HG03460 (cell line): ENCODE measurements around the gene DDX42.
"Not testable (repeated sequence)": the region's sequence is repeated elsewhere in the genome, so short reads cannot be mapped to it uniquely, and the experiment has no call there.

Source experiments
- ATAC-seq: cut with Tn5 transposase; IDR thresholded peaks from one replicate; pipeline ENCODE4 v1.9.1; 2021; ENCODE audit not compliant: unreplicated experiment

The DDX42 gene

DNA sequence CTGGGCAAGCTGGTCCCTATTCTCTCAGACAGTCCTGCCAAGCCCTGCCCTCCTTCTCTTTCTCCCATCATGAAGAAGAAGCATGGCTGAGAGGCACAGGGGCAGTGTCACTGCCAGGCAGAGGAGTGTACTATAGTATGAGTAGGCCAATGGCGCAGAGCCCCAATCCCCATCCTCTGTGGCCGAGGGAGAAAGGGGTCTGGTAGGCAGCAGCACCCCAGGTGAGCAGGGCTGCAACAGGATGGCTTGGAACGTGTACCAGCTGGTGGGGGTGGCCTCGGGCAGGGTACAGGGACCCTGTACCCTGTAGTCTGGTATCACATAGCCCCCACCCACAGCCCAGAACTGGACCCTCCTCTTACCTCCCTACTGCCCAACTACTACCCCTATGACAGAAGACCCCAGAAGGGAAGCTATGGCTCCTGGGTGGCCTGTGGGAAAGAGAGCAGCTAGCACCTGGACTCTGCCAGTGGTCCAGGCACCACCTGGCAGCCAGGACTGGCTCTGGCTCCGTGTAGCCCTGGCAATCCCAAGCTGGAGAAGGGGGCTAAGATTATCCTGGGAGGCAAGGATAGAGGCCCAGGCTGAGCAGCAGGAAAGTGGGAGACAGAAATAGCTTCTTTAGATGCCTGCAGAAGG is 64.1 kb downstream of the DDX42 start:
- no peak for ATAC-seq

DNA sequence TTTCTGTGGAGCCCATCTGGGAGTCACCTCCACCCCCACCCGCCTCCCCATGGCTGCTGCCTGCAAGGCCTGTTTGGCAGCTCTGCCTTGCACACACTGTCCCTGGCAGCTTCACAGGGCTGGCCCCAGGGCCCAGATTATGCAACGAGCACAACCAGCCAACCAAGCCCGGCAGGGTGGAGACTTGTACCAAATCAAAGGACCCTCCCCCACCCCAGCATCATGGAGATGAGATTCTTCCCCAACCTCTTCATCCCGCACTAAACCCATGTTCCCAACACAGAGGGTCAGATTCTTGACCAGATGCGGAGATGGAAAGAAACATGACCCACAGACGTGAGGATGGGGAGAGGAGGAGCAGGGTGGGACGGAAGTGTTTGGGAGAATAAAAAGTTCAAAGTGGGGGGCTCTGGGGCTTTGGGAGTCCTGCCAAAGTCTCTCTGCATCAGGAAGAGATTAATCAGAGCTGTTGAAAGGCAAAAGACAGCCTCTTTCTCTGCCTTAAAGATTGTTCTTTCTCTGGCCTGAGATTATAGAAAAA is 64.7 kb downstream of the DDX42 start:
- no peak for ATAC-seq

DNA sequence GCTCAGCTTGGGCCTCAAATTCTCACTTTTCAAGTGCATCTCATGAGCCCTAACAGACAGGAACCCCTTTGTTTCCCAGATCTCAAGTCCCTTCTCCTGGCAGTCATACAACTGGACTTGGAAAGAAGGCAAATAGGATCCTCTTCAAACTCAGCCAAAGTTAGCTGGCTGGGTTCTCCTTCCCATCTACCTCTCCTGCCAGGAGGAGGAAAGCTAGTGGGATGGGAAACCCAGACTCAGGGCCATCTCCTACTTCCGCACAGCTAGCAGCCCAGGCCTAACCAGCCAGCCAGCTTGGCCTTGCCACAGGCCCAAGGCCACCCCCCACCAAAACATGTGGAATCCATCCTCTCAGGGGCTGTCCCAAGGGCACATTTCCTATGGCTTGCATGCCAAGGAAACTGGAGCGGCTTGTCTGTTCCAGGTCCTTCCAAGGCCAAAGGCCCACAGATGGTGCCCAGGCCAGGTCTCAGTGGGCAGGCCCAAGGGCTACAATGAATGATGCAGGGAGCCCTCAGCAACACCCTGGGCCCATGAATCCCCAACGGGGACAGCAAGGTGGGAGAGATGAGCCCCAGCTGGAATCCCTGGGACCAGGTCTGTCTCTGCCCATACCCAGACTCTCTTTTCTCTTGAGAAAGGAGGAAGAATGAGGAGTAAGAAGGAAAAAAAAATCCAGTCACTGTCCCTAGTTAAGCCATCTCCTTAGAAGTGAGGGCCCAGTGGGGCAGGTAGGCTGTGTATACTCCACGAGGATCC is 66.8 kb downstream of the DDX42 start:
- ATAC-seq, result no peak

DNA sequence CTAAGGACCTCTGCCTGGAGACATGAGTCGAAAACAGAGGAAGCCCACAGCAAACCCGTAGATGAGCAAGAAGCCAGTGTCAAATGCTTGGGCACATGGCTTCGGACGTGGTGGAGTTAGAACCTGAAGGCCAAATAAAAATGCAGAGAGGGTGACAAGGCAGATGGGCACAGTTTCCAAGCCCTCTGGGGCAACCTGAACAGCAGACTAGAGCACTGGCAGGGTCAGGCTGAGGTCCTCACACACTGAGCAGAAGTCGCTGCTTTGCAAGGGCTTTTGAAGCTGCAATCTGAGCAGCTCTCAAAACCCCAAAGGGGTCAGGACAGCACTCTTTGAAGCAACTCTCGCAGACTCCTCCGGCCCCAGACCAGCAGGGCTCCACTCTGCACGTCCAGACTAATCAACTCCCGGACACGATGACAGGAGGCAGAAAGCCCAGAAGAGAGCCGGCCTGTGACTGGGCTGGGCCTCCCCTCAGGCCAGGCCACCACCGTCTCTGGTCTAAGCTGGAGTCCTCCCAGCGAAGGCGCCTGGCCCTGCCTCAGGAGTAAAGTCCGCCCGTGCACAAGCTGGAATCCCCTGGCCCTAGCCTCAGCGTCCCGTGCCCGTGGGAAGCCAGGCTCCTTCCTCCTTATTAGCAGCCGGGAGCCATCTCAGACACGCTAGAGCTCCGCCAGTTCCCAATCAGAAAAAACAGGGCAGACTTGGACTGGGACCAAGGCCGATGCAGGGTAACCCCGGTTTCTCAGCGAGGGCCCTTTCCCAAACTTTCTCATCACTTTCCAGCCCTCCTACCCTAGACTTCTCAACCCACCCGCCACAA is 67.6 kb downstream of the DDX42 start:
- no peak for ATAC-seq

DNA sequence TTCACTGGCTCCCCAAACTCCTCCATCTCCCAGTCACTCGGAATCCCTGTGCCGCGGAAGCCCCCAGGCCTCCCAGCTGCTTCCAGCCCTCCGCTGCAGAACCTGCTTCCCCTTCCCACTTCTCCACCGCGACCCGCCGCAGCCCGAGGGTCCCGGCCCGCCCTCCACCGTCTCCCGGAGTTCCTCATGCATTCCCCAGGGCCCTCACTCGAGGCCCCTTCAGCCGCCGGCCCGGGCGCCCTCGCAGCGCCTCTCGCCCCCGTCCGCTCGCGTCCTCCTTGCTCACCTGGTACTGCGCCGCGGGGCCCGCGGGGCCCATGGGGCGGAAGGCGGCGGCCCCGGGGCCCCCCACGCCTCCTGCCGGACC is 68.2 kb downstream of the DDX42 start:
- peak; percentile 24 for ATAC-seq

DNA sequence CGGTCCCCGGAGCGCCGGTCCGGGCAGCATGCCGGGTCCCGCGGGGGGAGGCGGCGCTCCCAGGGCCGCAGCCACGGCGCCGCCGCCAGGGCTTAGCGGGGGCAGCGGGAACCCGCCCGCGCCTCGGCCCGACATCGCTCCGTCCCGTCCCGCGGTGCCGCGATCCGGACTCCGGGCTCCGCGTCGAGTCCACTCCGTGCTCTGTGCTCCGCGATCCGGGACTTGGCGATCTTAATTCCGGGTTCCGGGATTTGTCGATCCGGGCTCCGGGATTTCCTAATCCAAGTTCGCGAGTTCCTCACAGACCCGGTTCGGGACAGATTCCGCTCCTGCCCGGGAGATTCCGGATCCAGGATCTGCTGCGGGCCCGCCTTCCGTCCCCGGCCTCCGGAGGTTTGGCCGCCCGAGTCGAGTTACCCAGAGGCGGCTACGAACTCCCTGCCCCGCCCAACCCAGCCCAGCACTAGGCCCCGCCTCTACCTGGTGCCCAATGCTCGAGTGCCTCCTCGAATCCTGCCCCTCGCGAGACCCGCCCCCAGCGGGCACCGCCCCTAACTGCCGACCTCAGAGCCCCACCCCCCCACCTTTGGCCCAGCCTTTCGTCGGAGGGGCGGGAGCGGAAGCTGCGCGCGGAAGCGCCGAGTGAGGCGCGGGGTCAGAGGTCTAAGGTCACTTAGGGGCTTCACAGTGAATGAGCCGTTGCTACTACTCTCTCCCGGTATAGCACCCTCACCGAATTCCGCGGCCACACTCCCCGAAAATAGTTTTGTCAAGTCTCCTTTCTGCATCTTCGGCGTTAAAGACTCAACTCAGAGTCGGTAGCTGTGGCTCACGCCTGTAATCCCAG is 68.8 kb downstream of the DDX42 start, which contains the start of gene SMARCD2:
TSS of gene SMARCD2 (minus strand) at position 146 of the 847 bp plus-strand sequence. CDS start at position 135, 11 bp downstream.
- ATAC-seq, result peak; percentile 78

DNA sequence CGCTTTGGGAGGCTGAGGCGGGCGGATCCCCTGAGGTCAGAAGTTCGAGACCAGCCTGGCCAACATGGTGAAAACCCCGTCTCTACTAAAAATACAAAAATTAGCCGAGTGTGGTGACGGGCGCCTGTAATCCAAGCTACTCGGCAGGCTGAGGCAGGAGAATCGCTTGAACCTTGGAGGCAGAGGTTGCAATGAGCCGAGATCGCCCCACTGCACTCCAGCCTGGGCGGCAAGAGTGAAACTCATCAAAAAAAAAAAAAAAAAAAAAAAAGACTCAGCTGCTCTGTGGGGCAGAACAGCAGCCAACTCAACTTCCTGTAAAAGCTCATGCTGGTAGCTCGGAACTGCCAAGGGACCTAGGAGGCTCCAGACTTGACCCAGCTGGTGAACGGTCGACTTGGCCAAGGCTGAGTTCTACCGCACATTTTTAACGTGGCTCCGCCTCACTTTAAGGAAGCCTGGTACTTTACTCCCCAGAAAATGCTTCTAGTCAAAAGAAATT is 69.5 kb downstream of the DDX42 start:
- peak; percentile 29 for ATAC-seq

DNA sequence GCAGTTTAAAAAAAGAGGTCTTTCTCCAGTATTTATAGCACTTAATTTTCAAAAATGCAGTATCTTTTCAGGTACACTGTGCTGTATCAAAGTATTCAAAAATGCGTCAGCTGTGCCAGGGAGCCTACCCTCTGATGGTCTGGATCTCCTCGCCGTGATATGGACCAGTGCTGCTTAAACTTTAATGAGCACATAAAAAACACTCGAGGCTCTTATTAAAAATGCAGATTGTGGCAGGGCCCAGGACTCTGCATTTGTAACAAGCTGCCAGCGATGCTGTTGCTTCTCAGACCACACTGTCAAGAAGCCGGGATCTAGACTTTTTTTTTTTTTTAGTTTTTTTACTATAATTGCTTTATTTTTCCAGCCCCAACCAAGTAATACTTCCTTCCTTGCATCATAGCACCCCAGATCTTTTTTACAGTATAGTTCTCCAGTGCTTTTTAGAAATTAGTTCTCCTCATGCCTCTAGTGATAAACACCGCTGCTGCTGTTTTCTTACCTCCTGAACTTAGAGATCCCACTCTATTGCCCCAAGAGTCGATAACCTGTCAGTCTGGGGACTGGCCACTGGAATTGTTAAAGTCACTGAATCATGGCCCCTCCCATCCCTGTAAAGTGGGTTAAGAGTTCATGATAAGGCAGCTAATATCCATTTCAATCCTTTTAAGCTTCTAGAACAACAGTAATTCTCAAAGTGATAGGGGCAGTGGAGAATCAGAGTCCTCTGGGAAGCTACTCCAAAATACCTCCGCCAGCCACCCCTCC is 70.1 kb downstream of the DDX42 start:
- ATAC-seq, result no peak

DNA sequence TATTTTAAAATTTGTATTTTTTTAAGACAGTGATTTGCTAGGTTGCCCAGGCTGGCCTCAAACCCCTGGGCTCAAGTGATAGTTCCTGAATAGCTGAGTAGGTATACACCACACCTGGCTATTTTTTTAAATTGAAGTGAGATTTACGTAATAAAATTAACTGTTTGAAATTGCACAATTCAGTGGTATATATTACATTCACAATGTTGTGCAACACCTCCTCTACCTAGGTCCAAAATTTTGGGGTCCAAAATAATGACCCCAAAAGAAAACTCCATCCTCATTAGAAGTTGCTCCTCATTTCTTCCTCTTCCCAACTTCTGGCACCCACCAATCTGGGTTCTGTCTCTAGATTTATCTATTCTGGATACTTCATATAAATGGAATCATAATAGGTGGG is 71.5 kb downstream of the DDX42 start:
- no peak for ATAC-seq

DNA sequence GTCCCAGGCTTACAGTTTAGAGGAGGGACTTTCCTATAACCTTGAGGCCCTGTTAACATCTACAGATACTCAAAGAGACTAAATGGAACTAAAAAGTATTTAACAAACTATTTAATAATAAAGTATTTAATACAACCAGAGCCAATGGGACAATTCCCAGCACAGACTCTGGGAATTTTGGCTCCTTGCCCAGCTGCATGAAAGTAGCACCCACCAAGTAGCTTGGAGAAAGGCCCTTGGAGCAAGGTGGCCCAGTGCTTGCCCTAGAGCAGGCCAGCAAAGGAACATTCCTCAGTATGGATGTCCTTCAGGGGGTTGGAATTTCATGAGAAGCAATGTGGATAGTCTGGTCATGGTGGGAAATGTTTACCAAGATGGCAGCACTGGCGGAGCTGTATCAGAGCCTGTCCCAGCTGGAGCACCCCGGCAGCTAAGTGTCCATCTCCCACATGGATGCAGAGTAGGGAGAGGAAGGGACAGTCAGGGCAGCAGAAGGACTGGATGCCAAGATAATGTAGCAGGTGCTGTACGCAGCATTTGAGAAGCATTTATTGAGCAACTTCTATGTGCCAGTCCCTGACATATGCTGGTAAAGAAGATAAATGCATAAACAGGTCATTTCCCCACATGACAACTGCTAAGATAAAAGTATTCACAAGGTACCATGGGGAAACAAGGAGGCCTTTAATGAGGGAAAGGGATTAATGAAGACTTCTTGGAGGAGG is 73.7 kb downstream of the DDX42 start:
- ATAC-seq, result no peak

DNA sequence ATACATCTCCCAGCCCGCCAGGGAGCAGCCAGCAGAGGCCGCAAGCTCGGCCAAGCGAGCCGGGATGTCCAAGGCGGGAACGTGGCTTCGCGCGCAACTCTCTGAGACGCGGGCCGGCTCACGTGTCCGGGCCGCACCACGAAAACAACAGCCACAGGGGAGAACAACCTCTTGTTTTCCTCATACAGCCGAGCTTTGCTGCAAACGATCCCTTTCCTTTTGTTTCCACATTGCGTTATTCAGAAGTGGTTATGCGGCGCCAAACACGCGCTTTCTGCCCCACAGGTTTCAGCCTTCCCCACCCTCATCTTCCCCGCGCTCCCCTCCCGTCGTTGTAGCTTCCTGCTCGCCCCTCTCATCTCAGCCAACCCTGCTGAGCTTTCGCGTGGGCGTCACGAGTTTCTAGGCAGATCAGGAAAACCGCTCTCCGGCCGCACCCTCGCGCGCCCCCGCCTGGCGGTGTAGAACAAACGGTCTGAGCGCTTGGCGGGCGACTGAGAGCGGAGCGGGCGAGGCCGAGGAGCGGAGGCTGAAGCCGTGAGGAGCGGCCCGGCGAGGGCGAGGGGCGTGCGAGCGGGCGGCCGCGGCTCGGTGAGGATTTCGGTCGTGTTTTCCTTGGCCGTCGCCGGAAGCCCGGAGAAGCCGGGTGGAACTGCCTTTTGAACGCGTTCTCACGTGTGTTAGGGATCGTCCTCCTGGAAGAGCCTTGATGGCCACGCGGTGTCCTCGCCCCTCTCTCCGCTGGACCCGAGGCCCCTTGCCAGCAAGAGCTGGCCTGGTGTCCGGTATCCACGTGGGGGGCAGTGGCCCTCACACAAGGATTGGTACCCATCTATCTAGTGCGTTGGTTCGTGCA is 75.1 kb downstream of the DDX42 start:
- peak; percentile 89 for ATAC-seq

DNA sequence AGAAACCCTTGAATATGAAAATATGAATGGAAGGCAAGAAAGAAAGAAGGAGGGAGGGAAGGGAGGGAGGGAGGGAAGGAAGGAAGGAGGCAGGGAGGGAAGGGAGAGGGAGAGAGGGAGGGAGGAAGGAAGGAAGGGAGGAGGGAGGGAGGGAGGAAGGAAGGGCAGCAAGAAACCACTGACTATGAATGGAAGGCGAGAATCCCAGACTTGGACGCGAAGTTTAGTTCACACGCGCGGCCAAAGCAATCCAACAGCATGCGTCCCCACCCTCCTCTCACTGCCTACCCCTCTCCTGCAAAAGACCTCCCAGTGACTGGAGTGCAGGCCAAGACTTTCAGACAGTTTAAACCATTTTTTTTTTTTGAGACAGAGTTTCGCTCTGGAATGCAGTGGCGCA is 76.4 kb downstream of the DDX42 start:
- no peak for ATAC-seq

DNA sequence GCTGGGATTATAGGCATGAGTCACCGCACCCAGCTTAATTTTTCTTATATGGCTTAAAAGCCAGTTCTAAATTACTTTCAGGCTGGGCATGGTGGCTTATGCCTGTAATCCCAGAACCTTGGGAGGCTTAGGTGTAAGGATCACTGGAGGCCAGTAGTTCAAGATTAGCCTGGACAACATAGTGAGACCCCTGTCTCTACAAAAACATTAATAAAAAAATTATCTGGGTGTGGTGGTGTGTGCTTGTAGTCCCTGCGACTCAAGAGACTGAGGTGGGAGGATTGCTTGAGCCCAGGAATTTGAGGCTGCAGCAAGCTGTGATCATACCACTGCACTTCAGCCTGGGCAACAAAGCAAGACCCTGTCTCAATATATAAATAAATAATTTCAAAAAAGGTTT is 79.3 kb downstream of the DDX42 start:
- ATAC-seq, result no peak

DNA sequence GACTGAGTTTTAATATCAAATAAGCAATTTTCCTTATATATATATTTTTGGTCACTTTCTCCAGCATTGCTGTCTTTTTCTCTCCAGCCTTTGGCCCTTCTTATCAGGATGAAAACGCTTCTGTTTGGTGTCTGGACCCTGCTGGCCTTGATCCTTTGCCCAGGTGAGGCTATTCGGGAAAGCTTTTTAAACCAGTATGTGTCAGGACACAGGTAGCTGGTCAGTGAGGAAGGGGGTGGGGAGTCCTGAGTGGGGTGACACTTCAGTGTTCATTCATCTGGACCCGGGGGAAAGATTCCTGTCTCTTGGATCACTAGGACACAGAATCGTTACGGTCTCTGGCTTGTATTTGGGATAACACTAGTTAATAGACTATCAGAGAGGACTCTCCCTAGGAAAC is 80.7 kb downstream of the DDX42 start:
- ATAC-seq, result no peak

DNA sequence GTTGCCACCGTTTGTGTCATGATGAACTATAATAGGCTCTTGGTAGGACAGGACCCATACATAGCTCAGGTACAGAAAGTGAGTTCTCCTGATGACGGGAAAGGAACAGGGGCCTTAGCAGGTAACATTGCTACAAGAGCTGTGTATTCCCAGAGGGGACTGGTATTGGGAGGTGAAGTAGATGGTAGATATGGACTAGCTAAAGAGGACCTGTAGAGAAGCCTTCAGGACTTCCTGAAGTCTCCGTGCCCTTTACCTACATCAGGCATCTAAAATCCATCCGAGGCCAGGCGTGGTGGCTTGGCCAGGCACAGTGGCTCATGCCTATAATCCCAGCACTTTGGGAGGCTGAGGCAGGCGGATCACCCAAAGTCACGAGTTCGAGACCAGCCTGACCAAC is 81.2 kb downstream of the DDX42 start:
- ATAC-seq, result no peak

DNA sequence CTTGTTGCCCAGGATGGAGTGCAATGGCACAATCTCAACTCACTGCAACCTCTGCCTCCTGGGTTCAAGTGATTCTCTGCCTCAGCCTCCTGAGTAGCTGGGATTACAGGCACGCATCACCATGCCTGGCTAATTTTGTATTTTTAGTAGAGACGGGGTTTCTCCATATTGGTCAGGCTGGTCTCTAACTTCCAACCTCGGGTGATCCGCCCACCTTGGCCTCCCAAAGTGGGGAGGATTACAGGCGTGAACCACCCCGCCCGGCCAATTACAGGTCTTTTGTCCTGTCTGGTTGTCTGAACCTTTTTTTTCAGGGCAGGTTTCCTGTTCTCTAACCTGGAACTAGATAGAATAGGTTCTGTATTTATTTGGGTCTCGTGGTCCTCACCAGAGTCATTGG is 82.5 kb downstream of the DDX42 start:
- ATAC-seq, result not testable (repeated sequence)

DNA sequence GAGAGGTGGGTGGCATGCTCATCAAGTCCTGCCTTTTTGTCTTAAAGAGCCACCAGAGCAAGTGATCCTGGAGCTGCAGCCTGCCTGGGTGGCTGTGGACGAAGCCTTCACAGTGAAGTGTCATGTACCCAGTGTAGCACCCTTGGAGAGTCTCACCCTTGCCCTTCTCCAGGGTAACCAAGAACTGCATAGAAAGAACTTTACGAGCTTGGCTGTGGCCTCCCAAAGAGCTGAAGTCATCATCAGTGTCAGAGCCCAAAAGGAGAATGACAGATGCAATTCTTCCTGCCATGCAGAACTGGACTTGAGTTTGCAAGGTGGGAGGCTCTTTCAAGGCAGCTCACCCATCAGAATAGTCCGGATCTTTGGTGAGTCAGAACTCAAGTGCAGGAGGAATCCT is 85.3 kb downstream of the DDX42 start:
- ATAC-seq, result no peak

DNA sequence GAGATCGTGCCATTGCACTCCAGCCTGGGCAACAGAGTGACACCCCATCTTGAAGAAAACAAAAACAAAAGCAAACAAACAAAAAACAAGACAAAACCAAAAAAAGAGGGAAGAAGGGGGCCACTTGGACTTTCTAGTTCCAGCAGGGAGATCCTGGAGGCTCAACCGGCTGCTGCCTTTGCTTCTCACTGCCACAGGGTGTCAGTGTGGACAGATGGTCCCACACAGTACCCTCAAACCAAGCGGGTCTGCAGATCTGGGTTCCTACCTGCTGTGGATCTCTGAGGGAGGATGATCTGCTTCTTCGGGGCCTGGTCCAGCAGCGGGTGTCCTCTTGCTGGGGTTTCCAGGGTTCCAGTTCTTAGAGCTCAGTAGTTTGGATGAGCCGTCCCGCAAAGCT is 92.7 kb downstream of the DDX42 start:
- not testable (repeated sequence) for ATAC-seq
